Neural cell (in vitro differentiated cells): ENCODE data around the gene SFT2D2.

Experiments
- EP300 ChIP-seq: fragments of 450-650 bp; conservative IDR thresholded peaks from 2 replicates; pipeline ENCODE4 v1.6.1; 2014; ENCODE audit warnings: antibody characterized with exemption, mild to moderate bottlenecking, moderate library complexity; ENCODE audit not compliant: poor library complexity, severe bottlenecking
- EZH2 ChIP-seq: fragments of 200-600, 300-800 bp; shearing (Covaris generic), sonication (generic); IDR thresholded peaks from 2 replicates; pipeline ENCODE4 v1.6.1; 2014; ENCODE audit warnings: antibody characterized with exemption, low read length, borderline replicate concordance, mild to moderate bottlenecking; ENCODE audit not compliant: insufficient read depth, poor library complexity, severe bottlenecking
- MXI1 ChIP-seq: fragments of 450-650 bp; conservative IDR thresholded peaks from 2 replicates; pipeline ENCODE4 v1.6.1; 2014; ENCODE audit warnings: antibody characterized with exemption, mild to moderate bottlenecking; ENCODE audit not compliant: poor library complexity, severe bottlenecking
- POLR2AphosphoS5 ChIP-seq: IDR thresholded peaks from 2 replicates; pipeline ENCODE4 v1.6.1; 2012
- RAD21 ChIP-seq: fragments of 450-650 bp; conservative IDR thresholded peaks from 2 replicates; pipeline ENCODE4 v1.6.1; 2014; ENCODE audit warnings: antibody characterized with exemption, mild to moderate bottlenecking, moderate library complexity
- SMC3 ChIP-seq: fragments of 450-650 bp; conservative IDR thresholded peaks from 2 replicates; pipeline ENCODE4 v1.6.1; 2014; ENCODE audit warnings: antibody characterized with exemption, mild to moderate bottlenecking, moderate library complexity; ENCODE audit not compliant: poor library complexity
- TAF1 ChIP-seq: IDR thresholded peaks from 2 replicates; pipeline ENCODE4 v1.6.1; 2012; ENCODE audit warnings: low read depth
- TF ChIP-seq, protein P1 (sequence below): fragments of 450-650 bp; IDR thresholded peaks from 2 replicates; pipeline ENCODE4 v1.5.1; 2014; ENCODE audit warnings: antibody characterized with exemption, mild to moderate bottlenecking, moderate library complexity; ENCODE audit not compliant: poor library complexity, severe bottlenecking

DNA sequence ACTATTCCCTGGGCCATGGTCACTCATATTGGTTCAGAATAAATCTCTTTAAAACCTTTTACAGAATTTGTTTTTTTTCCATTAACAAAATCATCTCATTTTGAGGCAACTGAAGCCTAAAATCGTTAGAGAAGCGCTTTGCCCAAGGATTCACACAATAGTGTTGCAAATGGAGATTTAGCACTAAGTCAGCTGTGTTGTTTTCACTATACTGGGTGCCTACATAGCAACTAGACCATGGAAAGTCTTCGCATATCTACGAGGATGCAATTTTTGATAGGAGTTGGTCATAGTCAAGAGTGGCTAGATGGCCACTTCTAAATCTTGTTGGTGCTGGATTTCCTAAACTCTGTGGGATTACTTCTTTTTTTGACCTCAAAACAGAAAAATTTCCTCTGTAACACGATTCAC, 47.6 kb upstream of the SFT2D2 start:
- TF ChIP-seq EP300 (no peak), POLR2AphosphoS5 (no peak), EZH2 (no peak), TAF1 (no peak), RAD21 (no peak), MXI1 (no peak), SMC3 (no peak)
- TF ChIP-seq, protein P1, sequence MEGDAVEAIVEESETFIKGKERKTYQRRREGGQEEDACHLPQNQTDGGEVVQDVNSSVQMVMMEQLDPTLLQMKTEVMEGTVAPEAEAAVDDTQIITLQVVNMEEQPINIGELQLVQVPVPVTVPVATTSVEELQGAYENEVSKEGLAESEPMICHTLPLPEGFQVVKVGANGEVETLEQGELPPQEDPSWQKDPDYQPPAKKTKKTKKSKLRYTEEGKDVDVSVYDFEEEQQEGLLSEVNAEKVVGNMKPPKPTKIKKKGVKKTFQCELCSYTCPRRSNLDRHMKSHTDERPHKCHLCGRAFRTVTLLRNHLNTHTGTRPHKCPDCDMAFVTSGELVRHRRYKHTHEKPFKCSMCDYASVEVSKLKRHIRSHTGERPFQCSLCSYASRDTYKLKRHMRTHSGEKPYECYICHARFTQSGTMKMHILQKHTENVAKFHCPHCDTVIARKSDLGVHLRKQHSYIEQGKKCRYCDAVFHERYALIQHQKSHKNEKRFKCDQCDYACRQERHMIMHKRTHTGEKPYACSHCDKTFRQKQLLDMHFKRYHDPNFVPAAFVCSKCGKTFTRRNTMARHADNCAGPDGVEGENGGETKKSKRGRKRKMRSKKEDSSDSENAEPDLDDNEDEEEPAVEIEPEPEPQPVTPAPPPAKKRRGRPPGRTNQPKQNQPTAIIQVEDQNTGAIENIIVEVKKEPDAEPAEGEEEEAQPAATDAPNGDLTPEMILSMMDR: no peak
